Adipocyte (in vitro differentiated cells): ENCODE measurements around the gene DCLK2.

ENCODE experiments used
- DNase-seq: peaks from one replicate; pipeline ENCODE4 v3.0.0-alpha.2; 2015; ENCODE audit warnings: low read depth
- H3K27me3 ChIP-seq: replicated peaks from 2 replicates; pipeline ENCODE4 v1.7.0; 2013; ENCODE audit warnings: mild to moderate bottlenecking, low read length, moderate library complexity; ENCODE audit not compliant: control insufficient read depth, insufficient read depth
- H3K36me3 ChIP-seq: 2 replicates; pipeline ENCODE4 v1.7.0; 2013; ENCODE audit warnings: low read length, mild to moderate bottlenecking, moderate library complexity; ENCODE audit not compliant: control insufficient read depth, insufficient read depth, severe bottlenecking
- H3K4me1 ChIP-seq: 2 replicates; pipeline ENCODE4 v1.7.0; 2013; ENCODE audit warnings: mild to moderate bottlenecking, low read length, moderate library complexity; ENCODE audit not compliant: control insufficient read depth, insufficient read depth
- H3K4me3 ChIP-seq: 2 replicates; pipeline ENCODE4 v1.7.0; 2013; ENCODE audit warnings: mild to moderate bottlenecking, low read length, moderate library complexity
- H3K9ac ChIP-seq: 2 replicates; pipeline ENCODE4 v1.7.0; 2013; ENCODE audit warnings: mild to moderate bottlenecking, low read length, moderate library complexity
- H3K9me3 ChIP-seq: 2 replicates; pipeline ENCODE4 v1.7.0; 2013; ENCODE audit warnings: mild to moderate bottlenecking, low read length, moderate library complexity; ENCODE audit not compliant: control insufficient read depth

DCLK2 gene

GRCh38 chr4:150136481-150136880 is 58.2 kb downstream of the DCLK2 start:
- Histone ChIP-seq H3K4me1 (peaks cover 18% of the 10 kb centered on the region), H3K9ac (no peak overlapping the region), H3K27me3 (no peaks in the 10 kb centered on the region), H3K4me3 (no peak overlapping the region), H3K36me3 (no peaks in the 10 kb centered on the region), H3K9me3 (no peaks in the 10 kb centered on the region)
- no peak for DNase-seq

GRCh38 chr4:150139297-150139865 is 61.1 kb downstream of the DCLK2 start:
- no peaks in the 10 kb centered on the region for H3K36me3 ChIP-seq
- DNase-seq, result no peak
- H3K9ac ChIP-seq, result no peak overlapping the region
- no peak overlapping the region for H3K4me3 ChIP-seq
- H3K4me1 ChIP-seq, result peaks cover 17% of the 10 kb centered on the region
- H3K9me3 ChIP-seq, result no peaks in the 10 kb centered on the region
- no peaks in the 10 kb centered on the region for H3K27me3 ChIP-seq

- Histone ChIP-seq H3K4me1 (peaks cover 17% of the 10 kb centered on the region), H3K9ac (no peak overlapping the region), H3K27me3 (no peaks in the 10 kb centered on the region), H3K36me3 (no peaks in the 10 kb centered on the region), H3K9me3 (no peaks in the 10 kb centered on the region), H3K4me3 (peak overlapping the region; percentile 61)
- peak; percentile 82 for DNase-seq
Observed at GRCh38 chr4:150140774-150141400, 62.6 kb downstream of the DCLK2 start.

- Histone ChIP-seq H3K9ac (no peak overlapping the region), H3K4me1 (peaks cover 17% of the 10 kb centered on the region), H3K4me3 (peak overlapping the region; percentile 61), H3K36me3 (no peaks in the 10 kb centered on the region), H3K27me3 (no peaks in the 10 kb centered on the region), H3K9me3 (no peaks in the 10 kb centered on the region)
- no peak for DNase-seq
Observed at GRCh38 chr4:150141756-150142155, 63.5 kb downstream of the DCLK2 start.

- Histone ChIP-seq H3K9ac (no peak overlapping the region), H3K4me3 (no peak overlapping the region), H3K36me3 (no peaks in the 10 kb centered on the region), H3K4me1 (peaks cover 17% of the 10 kb centered on the region), H3K27me3 (no peaks in the 10 kb centered on the region), H3K9me3 (no peaks in the 10 kb centered on the region)
- DNase-seq, result no peak
Observed at GRCh38 chr4:150142831-150143230, 64.6 kb downstream of the DCLK2 start.

- Histone ChIP-seq H3K4me1 (peaks cover 26% of the 10 kb centered on the region), H3K9me3 (no peaks in the 10 kb centered on the region), H3K4me3 (no peak overlapping the region), H3K9ac (no peak overlapping the region), H3K27me3 (no peaks in the 10 kb centered on the region), H3K36me3 (no peaks in the 10 kb centered on the region)
- peak; percentile 44 for DNase-seq
Observed at GRCh38 chr4:150145090-150145945, 67.1 kb downstream of the DCLK2 start.

- Histone ChIP-seq H3K27me3 (no peaks in the 10 kb centered on the region), H3K36me3 (no peaks in the 10 kb centered on the region), H3K4me3 (no peak overlapping the region), H3K9ac (no peak overlapping the region), H3K9me3 (no peaks in the 10 kb centered on the region), H3K4me1 (peaks cover 20% of the 10 kb centered on the region)
- peak; percentile 24 for DNase-seq
Observed at GRCh38 chr4:150145946-150146340, 67.7 kb downstream of the DCLK2 start.

- Histone ChIP-seq H3K9me3 (no peaks in the 10 kb centered on the region), H3K4me3 (no peak overlapping the region), H3K27me3 (no peaks in the 10 kb centered on the region), H3K9ac (no peak overlapping the region), H3K36me3 (no peaks in the 10 kb centered on the region), H3K4me1 (peaks cover 10% of the 10 kb centered on the region)
- DNase-seq, result peak; percentile 67
Observed at GRCh38 chr4:150149381-150149780, 71.1 kb downstream of the DCLK2 start.

GRCh38 chr4:150150629-150151062 is 72.4 kb downstream of the DCLK2 start:
- Histone ChIP-seq H3K27me3 (no peaks in the 10 kb centered on the region), H3K9ac (no peak overlapping the region), H3K4me3 (no peak overlapping the region), H3K4me1 (peaks cover 10% of the 10 kb centered on the region), H3K36me3 (no peaks in the 10 kb centered on the region), H3K9me3 (no peaks in the 10 kb centered on the region)
- no peak for DNase-seq

- H3K36me3 ChIP-seq, result no peaks in the 10 kb centered on the region
- H3K27me3 ChIP-seq, result no peaks in the 10 kb centered on the region
- no peak overlapping the region for H3K4me3 ChIP-seq
- H3K9ac ChIP-seq, result no peak overlapping the region
- H3K9me3 ChIP-seq, result no peaks in the 10 kb centered on the region
- peaks cover 10% of the 10 kb centered on the region for H3K4me1 ChIP-seq
- DNase-seq, result no peak
Observed at GRCh38 chr4:150152766-150153165, 74.5 kb downstream of the DCLK2 start.

- no peak for DNase-seq
- Histone ChIP-seq H3K4me3 (no peak overlapping the region), H3K27me3 (no peaks in the 10 kb centered on the region), H3K9me3 (no peaks in the 10 kb centered on the region), H3K36me3 (no peaks in the 10 kb centered on the region), H3K9ac (no peak overlapping the region), H3K4me1 (no peaks in the 10 kb centered on the region)
Observed at GRCh38 chr4:150155391-150155790, 77.1 kb downstream of the DCLK2 start.
